T-helper 2 cell (primary cell): ENCODE measurements around the gene DNHD1.
"Not testable (repeated sequence)": the region's sequence is repeated elsewhere in the genome, so short reads cannot be mapped to it uniquely, and the experiment has no call there.

ENCODE experiments used
- DNase-seq, 5 experiments: peaks; one replicate each; pipeline versions ENCODE4 v3.0.0 to v3.0.0-alpha.2; 2012 to 2022

The DNHD1 gene

GRCh38 chr11:6480299-6480914, 16.7 kb upstream of the DNHD1 start:
- DNase-seq = no peak

- peak; percentile 87 to 99 (median 96) for DNase-seq
Measured at GRCh38 chr11:6481012-6481923, 15.8 kb upstream of the DNHD1 start, which contains the start of the genes ARFIP2 and TIMM10B. ARFIP2 (minus strand) TSS chr11:6481331; CDS start chr11:6480421, 910 bp downstream. TIMM10B (plus strand) TSS chr11:6481501; CDS start chr11:6481517, 16 bp downstream.

DNA sequence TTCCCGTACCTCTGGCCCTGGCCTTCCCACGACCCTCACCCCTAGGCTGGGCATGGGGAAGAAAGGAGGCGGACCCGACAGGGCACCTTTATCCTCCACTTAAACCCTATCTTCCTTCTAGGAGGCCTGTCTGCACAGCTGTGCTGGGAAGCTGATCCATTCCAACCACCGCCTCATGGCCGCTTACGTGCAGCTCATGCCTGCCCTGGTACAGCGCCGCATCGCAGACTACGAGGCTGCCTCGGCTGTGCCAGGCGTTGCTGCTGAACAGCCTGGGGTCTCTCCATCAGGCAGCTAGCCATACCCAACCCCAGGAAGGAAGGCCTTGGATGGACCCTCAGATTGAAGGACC, 15.2 kb upstream of the DNHD1 start:
- peak in 1 of 5 experiments; percentile 31 for DNase-seq

DNA sequence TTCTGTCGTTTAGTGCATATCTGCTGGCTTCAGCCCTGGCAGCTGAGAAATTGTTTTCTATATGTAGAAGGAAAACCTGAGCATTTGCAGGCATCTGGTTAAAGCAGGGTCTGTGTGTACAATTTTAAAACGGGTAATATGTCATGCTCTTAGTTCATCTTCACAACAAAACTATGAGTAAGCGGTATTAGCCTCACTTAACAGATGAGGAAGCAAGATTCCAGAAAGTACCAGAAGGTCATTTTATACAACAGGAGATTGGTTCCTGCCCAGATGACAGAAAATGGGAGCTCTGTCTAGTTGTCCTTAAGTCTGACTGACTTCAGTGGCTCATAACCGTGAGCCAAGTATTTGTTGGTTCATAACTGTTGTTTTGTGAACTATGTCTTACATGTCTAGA, 14.6 kb upstream of the DNHD1 start:
- no peak for DNase-seq

DNA sequence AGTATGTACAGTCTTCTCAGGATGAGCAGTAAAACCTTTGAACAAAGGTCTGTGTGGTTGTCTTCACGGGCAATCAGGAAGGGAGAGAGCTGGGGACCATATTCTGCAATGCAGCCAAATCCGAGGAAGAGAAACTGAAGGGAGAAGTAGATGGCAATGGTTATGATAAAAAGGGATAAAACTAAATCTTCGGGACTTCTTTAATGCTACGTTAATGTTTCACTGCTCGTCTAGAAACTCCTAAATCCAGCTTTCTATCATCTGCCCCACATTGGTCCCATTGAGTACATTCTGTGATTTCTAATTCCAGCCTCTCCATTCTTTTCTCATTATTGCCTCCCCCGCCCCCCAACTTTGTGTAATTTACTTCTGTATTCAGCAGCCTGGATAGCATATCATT, 14.1 kb upstream of the DNHD1 start:
- no peak for DNase-seq

GRCh38 chr11:6485661-6486060, 11.4 kb upstream of the DNHD1 start:
- DNase-seq = no peak

- no peak for DNase-seq
Measured at GRCh38 chr11:6486256-6486655, 10.8 kb upstream of the DNHD1 start.

DNA sequence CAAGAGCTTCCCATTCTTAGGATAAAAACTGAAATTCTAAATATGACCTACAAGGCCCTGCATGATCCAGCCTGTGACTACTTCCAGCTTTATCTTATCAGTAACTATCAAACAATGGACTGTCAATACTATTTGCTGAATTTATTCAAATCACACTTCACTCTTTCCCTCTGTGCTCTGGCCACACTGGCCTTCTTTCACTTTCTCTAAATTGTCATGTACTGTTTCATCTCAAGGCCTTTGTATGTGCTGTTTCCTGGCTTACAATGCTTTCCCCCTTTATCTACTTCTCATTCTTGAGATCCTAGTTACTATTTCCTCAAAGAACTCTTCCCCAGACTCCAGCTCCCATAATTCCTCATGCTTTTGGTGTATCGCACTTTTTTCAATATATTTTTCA, 10.1 kb upstream of the DNHD1 start:
- DNase-seq = no peak

- no peak for DNase-seq
Measured at GRCh38 chr11:6488342-6488741, 8.7 kb upstream of the DNHD1 start.

DNA sequence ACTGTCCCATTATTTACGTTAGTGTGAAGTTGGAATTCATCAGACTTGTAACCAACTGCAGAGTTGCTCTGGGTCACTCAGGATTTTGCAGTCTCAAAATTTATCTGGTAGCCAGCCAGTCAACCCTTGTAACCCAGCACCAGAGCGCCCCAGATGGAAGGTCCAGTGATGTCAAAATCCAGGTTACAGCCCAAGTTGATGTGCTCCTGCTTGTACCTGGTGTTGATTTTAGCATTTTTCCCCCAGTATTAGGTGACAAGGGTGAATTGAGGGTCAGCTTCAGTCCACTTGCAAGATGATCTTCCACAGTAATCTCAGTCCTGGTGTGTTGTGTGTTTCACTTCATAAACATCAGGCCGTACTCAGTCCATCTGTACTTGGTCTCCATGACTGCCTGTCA, 8.3 kb upstream of the DNHD1 start:
- DNase-seq = no peak

- DNase-seq = no peak
Measured at GRCh38 chr11:6489306-6489705, 7.8 kb upstream of the DNHD1 start.

DNA sequence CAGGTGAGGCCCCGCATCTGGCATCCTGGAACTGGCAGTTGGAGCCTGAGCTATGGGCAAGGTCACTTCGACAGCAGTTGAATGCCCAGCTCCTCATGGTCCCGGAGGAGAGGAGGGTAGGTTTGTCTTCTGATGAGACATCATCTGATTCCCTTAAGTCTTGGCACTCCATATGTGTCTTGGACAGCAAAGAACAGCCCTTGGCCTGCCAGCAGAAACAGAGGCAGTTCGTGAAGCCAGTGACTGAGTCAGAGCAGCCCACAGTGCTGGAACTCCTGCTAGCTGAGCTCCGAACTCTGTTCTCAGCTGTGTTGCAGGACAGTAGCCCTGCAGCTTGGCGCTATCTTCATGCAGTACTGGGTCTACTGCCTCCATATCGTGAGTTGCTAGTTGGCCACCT, 1.0 kb downstream of the DNHD1 start:
- DNase-seq = no peak

- DNase-seq = no peak
Measured at GRCh38 chr11:6498544-6498943, 1.5 kb downstream of the DNHD1 start.

GRCh38 chr11:6502382-6502781, 5.3 kb downstream of the DNHD1 start:
- DNase-seq = no peak

DNA sequence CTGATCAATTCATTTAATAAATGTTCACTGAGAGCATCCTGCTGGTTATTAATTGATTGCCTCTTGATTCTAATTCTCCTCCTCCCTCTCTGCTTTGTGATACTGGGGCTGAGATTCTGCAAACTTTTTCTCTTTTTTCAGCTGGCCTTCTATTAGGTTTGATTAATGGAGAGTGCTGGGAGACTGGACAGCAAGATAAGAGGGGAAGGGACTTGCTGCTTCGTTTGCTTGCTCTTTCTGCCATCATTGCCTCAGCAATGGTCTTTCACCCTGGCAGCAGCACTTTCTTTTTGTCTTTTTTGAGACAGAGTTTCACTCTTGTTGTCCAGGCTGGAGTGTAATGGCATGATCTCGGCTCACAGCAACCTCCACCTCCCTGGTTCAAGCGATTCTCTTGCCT, 7.1 kb downstream of the DNHD1 start:
- no peak for DNase-seq

GRCh38 chr11:6505577-6506240, 8.6 kb downstream of the DNHD1 start:
- peak in 1 of 5 experiments; percentile 53 for DNase-seq

DNA sequence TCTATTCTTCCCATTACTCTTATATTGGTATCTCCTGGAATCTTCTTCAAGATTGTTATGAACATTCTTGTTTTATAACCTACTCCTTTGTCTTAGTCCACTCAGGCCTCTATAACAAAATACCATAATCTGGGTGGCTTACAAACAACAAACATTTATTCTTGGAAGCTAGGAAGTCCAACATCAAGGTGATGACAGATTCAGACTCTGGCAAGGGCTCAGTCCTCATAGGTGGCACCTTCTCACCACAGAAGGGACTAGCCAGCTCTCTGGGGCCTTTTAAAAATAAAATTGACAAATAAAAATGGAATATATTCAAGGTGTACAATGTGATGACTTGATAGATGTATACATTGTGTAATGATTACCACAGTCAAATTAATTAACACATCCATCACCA, 19.8 kb downstream of the DNHD1 start:
- DNase-seq = no peak

DNA sequence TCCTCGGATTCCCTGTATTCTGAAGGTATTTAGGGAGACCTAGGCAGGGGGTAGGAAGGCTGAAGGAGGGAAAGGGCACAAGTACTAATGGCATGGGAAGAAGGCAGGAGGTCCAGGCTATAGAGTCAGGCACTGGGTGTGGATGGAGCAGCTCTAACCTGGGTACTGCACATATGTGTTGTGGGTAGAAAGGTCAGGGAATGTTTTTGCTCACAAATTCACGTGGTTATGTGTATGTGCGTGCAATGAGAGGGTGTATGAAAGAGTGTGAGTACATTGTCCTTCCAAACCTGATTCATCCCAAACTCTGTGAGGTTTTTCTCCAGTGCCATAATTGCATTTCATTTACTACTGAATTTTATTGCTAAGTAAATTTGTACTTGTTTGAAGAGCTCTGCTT, 23.2 kb downstream of the DNHD1 start:
- DNase-seq = no peak

- not testable (repeated sequence) for DNase-seq
Measured at GRCh38 chr11:6521946-6522345, 24.9 kb downstream of the DNHD1 start.

DNA sequence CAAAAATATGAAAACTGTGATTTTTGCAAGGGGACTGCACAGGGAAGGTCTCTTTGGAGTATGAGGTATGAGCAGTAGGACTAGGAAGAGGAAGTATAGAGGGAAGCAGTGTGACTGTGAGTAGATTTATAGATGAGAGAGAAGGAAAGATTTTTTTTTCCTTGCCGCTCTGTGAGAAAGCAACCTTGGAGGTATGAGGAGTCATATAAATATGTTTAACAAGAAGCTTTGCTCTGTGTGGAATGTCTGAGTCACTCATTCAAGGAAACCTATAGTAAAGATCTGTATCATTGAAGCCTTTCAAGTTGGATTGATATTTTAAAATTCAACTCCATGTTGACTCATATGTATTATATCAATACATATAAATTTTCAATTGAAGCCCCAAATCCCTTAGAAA, 26.2 kb downstream of the DNHD1 start:
- no peak for DNase-seq

DNA sequence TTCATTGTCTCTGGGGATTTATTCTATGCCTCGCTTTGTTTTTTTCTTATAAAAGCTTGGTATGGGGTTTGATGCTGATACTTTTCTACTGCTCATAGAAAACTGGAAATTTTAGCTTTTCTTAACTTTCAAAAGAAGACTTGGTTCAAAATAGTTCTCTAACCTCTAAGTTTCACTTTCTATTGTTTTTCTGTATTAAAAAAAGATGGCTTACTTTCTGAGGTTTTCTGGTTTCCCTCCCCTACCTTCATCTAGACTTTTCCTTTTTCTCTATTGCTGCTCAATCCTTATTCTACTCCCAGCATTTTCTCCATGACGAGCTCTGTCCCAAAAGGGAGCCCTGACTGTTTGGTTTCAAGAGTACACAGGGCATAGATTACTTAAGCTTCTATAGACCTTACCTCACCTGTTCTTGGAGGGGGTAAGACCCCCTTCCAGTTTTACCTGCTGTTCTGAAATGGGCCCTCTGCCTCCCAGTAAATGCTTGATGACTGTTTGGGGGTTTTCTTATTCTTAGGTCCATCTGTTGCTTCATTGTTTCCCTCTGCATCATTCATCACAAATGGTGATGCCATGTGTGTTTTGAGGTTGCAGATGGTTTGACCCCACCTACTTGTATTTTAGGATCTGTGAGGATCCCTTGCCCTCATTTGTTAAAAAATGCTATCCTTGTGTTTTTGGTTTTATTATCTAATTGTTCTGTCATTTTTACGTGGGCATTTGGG, 29.5 kb downstream of the DNHD1 start:
- peak in 1 of 5 experiments; percentile 26 for DNase-seq

DNA sequence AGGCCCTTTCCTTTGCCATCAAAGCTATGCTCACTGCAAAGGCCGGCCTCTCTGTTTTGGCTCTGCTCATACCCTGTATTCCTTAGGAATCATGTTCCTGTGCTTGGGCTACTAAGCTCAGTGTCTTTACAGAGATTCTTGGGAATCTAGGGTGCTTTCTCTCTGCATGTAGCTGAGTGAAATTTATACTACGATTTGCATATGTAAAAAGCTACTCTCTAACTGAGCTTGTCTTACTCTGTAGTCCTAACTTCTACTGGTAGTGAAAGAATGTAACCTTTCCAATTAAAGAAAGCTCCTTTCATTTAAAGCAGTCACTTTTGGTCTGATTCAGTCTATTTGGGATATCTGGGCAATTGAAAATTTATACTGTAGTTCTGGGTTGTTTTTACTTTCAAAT, 32.2 kb downstream of the DNHD1 start:
- DNase-seq = no peak

- no peak for DNase-seq
Measured at GRCh38 chr11:6530848-6531247, 33.8 kb downstream of the DNHD1 start.
